GM12874 (cell line): ENCODE results near the gene DLK1.

Experiments used
- TF ChIP-seq, protein P1 (sequence below): IDR thresholded peaks from 2 replicates; pipeline ENCODE4 v1.5.1; 2011; ENCODE audit warnings: low read depth, mild to moderate bottlenecking, control low read depth, low read length, moderate library complexity; ENCODE audit not compliant: insufficient read depth

Gene DLK1

DNA sequence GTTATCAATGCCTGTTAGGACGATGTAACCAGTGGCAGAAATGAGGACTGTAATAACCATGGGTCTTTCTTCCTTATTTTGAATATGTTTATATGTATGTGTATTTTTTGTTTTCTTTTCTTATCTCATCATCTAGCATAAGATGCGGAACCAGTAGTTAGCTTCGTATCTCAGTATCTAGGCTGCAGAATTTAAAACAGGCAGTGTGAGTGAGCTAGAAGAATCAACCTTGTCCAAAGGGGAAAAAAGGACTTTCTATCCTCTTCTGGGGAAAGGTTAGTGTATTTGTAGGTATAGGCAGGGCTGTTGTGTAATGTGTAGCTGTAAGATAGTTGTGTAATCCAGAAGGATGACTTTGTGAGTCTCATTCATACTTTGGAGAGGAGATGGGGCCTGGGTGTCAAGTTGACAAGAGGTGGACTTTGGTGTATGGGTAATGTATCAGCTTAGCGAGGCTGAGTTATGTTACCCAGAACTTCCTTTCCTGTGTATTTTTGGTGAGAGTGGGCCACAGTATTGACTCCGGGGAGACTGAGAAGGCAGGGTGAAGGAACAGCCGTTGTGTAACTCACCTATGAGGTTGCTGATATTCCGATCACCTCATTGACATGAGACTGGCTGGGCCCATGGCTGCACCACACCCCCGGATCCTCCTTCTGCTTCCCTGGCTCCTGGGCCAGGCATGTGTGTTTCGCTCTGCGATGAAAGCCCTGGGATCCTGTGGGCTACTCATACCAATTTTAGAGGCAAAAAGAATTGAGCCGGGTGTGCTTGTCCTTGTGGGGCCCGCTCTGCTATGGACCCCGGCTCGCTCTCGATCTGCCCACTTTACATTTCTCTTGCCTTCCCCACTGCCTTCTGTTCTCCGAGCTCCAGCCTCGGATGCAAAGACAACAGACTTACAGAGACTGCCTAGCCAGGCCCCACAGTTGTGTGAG, 24.3 kb downstream of the DLK1 start:
- TF ChIP-seq, protein P1, sequence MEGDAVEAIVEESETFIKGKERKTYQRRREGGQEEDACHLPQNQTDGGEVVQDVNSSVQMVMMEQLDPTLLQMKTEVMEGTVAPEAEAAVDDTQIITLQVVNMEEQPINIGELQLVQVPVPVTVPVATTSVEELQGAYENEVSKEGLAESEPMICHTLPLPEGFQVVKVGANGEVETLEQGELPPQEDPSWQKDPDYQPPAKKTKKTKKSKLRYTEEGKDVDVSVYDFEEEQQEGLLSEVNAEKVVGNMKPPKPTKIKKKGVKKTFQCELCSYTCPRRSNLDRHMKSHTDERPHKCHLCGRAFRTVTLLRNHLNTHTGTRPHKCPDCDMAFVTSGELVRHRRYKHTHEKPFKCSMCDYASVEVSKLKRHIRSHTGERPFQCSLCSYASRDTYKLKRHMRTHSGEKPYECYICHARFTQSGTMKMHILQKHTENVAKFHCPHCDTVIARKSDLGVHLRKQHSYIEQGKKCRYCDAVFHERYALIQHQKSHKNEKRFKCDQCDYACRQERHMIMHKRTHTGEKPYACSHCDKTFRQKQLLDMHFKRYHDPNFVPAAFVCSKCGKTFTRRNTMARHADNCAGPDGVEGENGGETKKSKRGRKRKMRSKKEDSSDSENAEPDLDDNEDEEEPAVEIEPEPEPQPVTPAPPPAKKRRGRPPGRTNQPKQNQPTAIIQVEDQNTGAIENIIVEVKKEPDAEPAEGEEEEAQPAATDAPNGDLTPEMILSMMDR, result no peak

DNA sequence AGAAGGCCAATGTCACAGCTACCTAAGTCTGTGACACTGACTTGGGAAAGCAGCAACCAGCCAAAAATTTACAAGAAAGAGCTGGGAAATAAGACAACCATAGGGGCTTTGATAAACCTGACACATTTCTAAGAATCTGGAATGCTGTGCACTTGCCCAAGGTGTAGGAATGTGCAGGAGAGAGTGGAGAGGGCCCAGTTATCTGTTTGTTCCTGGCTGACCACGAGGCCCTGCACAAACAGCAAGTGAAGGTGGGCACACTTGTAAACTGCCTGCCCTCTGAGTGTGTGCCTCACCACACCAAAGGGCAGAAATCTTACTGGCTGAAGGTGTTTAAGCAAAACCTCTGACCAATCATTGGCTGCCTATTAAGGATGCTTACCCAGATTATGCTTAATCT, 27.3 kb downstream of the DLK1 start:
- TF ChIP-seq, protein P1, result no peak

DNA sequence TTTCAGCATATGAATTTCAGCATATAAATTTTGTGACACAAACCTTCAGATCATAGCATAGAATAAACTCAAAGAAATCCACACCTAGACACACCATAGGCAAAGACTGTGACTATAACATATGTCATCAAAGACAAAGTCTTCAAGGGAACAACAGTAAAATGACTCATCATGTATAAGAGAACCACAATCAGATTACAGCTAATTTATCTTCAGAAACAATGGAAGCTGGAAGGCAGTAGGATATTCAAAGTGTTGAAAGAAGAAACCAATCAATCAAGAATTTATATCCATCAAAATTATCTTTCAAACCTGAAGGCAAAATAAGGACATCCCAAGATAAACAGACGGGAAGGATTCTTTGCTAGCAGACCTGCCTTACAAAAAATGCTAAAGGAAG, 29.0 kb downstream of the DLK1 start:
- TF ChIP-seq, protein P1, result no peak

DNA sequence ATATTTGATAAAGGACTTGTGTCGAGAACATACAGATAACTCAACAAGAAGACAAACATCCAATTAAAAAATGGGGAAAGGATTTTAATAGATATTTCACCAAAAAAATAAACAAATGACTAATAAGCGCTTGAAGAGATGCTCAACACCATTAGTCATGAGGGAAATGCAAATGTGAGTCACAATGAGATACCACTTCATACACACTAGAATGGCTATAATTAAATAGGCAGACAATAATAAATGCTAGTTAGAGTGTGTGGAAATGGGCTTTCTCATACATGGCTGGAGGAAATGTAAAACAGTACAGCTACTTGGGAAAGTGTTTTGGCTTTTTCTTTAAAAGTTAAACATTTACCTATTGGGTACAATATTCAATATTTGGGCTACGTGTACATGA, 34.8 kb downstream of the DLK1 start:
- TF ChIP-seq, protein P1, result no peak

DNA sequence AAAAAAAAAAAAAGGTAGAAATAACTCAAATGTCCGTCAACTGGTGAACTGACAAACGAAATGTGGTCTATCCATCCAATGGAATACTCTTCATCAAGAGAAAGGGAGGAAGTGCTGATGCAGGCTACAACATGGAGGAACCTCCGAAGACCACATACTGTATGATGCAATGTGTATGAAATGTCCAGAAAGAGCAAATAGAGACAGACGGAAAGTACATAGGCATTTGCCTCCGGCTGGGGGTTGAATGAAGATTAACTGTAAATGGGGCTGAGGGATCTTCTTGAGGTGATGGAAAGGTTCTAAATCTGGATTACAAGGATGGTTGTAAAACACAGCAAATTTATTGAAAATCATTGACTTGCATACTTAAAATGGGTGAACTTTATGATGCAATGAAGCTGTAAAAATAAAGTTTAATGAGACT, 35.4 kb downstream of the DLK1 start:
- TF ChIP-seq, protein P1, result no peak

DNA sequence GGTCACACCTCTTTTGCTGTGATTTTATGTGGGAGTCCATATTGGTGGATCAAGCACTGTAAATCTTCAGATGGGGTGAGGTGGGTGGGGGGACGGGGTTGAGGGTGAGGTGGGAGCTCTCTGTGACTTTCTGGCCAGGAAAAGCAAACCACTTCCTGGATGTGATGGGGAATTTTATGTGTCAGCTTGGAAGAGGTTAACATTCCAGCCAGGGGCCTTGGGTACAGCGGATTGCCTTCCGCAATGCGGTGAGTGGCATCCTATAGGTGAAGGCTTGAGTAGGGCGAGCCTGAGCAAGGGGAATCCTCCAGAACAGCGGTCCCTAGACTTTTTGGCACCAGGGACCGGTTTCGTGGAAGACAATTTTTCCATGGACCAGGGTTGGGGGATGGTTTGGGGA, 36.2 kb downstream of the DLK1 start:
- TF ChIP-seq, protein P1, result no peak

DNA sequence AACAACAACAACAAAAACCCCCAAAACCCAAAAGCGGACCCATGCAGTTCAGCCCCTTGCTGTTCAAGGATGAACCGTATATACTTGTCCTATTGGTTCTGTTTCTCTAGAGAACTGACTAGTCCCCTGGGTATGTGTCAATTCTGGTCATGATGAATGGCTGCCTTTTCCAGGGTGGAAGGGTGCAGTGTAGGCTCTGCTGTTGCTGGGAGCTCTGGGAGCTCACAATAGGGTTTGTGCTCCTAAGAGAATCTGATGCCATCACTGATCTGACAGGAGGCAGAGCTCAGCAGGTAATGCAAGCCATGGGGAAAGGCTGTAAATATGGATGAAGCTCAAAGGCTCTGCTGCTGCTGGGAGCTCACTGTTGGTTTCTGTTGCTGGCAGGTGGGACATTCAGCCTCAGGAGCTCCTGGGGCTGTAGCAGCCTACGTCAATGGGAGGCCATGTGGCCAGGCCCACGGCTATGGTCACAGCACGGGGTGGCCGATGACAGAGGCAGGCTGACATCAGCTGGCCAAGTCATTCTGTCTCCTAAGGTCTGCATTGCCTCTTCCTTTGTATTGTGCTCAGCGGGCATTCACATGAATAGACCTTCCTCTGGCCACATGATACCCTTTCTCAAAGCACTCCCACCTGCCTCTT, 37.9 kb downstream of the DLK1 start:
- TF ChIP-seq, protein P1, result no peak
